SH-SY5Y (cell line): ENCODE measurements around the gene DMD.

ENCODE experiments used
- GATA2 ChIP-seq: IDR thresholded peaks from 2 replicates; pipeline ENCODE4 v1.6.1; 2011; ENCODE audit warnings: mild to moderate bottlenecking, low read depth, low read length
- GATA3 ChIP-seq: IDR thresholded peaks from 2 replicates; pipeline ENCODE4 v1.6.1; 2011; ENCODE audit warnings: low read depth, mild to moderate bottlenecking, low read length, moderate library complexity

- TF ChIP-seq GATA2 = no peak
- no peak for TF ChIP-seq GATA3
Measured at GRCh38 chrX:31123335-31123734, 2088.0 kb downstream of the DMD start.
